Measurements from ENCODE around the gene U2AF2.

DNA sequence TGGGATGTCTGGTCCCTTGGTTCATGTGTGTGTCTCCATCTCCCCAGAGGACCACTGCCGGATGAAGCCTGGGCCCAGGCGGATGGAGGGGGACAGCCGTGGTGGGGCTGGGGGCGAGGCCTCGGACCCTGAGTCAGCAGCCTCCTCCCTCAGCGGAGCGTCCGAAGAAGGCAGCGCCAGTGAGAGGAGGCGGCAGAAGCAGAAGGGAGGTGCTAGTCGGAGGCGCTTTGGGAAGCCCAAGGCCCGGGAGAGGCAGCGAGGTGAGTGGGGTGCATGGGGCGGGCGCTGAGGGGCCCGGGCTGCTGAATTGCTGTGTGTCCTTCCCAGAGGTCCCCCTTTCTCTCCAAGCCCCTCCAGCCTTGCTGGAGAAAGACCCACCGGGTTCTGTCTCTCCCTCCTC is 3.6 kb upstream of the U2AF2 start:
- TF ChIP-seq, protein P1, sequence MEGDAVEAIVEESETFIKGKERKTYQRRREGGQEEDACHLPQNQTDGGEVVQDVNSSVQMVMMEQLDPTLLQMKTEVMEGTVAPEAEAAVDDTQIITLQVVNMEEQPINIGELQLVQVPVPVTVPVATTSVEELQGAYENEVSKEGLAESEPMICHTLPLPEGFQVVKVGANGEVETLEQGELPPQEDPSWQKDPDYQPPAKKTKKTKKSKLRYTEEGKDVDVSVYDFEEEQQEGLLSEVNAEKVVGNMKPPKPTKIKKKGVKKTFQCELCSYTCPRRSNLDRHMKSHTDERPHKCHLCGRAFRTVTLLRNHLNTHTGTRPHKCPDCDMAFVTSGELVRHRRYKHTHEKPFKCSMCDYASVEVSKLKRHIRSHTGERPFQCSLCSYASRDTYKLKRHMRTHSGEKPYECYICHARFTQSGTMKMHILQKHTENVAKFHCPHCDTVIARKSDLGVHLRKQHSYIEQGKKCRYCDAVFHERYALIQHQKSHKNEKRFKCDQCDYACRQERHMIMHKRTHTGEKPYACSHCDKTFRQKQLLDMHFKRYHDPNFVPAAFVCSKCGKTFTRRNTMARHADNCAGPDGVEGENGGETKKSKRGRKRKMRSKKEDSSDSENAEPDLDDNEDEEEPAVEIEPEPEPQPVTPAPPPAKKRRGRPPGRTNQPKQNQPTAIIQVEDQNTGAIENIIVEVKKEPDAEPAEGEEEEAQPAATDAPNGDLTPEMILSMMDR (conservative IDR thresholded peaks at IDR 0.05; ENCODE audit: low read depth, low read length), result no peak
- TF ChIP-seq EZH2phosphoT487 (IDR thresholded peaks at IDR 0.05; ENCODE audit: borderline replicate concordance, low read length) (no peak), EZH2 (IDR thresholded peaks at IDR 0.05; ENCODE audit: low read length, unreplicated experiment) (no peak)
